H1 (cell line): ENCODE data around the gene MRPL28. TPM values are rescaled to one million over a fixed set of nuclear protein-coding genes. Genes with fewer than 3 reads are reported as not detected.

Source experiments
- CHD2 ChIP-seq: IDR thresholded peaks from 2 replicates; pipeline ENCODE4 v1.6.1; 2012; ENCODE audit warnings: low read length, improper control_type of control experiment
- EZH2 ChIP-seq: fragments of 200-600 bp; sonication (generic); IDR thresholded peaks from 2 replicates; pipeline ENCODE4 v1.7.1; 2012; ENCODE audit warnings: low read depth, mild to moderate bottlenecking, moderate library complexity, low read length, inconsistent platforms; ENCODE audit not compliant: severe bottlenecking
- HDAC2 ChIP-seq, 2 experiments: fragments of 300-600 bp in 1 of 2; sonication (generic) in 1 of 2; IDR thresholded peaks; 2 replicates each; pipeline ENCODE4 v1.6.1; 2011 to 2012; ENCODE audit warnings: low read depth in 2 of 2, low read length in 2 of 2, mild to moderate bottlenecking in 2 of 2, moderate library complexity in 2 of 2, borderline replicate concordance in 1 of 2, inconsistent platforms in 1 of 2
- HDAC6 ChIP-seq: IDR thresholded peaks from one replicate; pipeline ENCODE4 v1.7.1; 2012; ENCODE audit warnings: low read depth, mild to moderate bottlenecking, inconsistent platforms, low read length, moderate library complexity
- KDM5A ChIP-seq: fragments of 200-600 bp; IDR thresholded peaks from 2 replicates; pipeline ENCODE4 v1.7.1; 2012; ENCODE audit warnings: mild to moderate bottlenecking, low read length, inconsistent platforms, mixed read lengths
- NANOG ChIP-seq: IDR thresholded peaks from 2 replicates; pipeline ENCODE4 v1.6.1; 2011; ENCODE audit warnings: low read length, low read depth, mild to moderate bottlenecking, inconsistent platforms; ENCODE audit not compliant: insufficient read depth, poor library complexity, severe bottlenecking
- SAP30 ChIP-seq: fragments of 300-600 bp; sonication (generic); IDR thresholded peaks from 2 replicates; pipeline ENCODE4 v1.7.1; 2012; ENCODE audit warnings: low read length, moderate library complexity, mild to moderate bottlenecking, inconsistent platforms; ENCODE audit not compliant: insufficient read depth, insufficient replicate concordance
- SIX5 ChIP-seq: IDR thresholded peaks from 2 replicates; pipeline ENCODE4 v1.6.1; 2011; ENCODE audit warnings: mild to moderate bottlenecking, low read depth, low read length
- SP1 ChIP-seq: IDR thresholded peaks from 2 replicates; pipeline ENCODE4 v1.6.1; 2011; ENCODE audit warnings: low read depth, low read length
- YY1 ChIP-seq: IDR thresholded peaks from 2 replicates; pipeline ENCODE4 v1.6.1; 2011; ENCODE audit warnings: low read depth, mild to moderate bottlenecking, low read length
- polyA plus RNA-seq, 7 experiments: library from polyadenylated mRNA; depleted of rRNA in 3 of 7; stranded (reverse) in 5 of 7; unstranded in 2 of 7; fragments of >200 nt in 5 of 7; fragments of 200-250 nt in 2 of 7; gene quantifications; 1 replicate in 5 of 7; 2 replicates in 1 of 7; 4 replicates in 1 of 7; pipeline versions ENCODE4 v1.2.1 to v1.2.3, GENCODE V29; 2011 to 2013; ENCODE audit warnings: missing spikeins in 2 of 7, mixed read lengths in 2 of 7
- total RNA-seq: library from RNA; stranded (reverse); fragmentation: NEBNext Ultra II Directional; extraction: Animal tissue kit (Norgen Biotek cat#: 25700); gene quantifications from 2 replicates; pipeline ENCODE4 v1.2.1, GENCODE V29; 2021

MRPL28 gene
- total and polyA plus RNA-seq, 2 of the 8 experiments (the other 6 are each of a cell fraction or from before 2014, with no cell fraction given), result 88.9 to 188 TPM

GRCh38 chr16:347203-347602 is 23.1 kb downstream of the MRPL28 start (continued):
- TF ChIP-seq EZH2 (no peak), SAP30 (no peak), SIX5 (no peak), SP1 (no peak), YY1 (no peak), CHD2 (no peak), HDAC2 (IDR thresholded peaks at IDR 0.05; ENCODE audit: borderline replicate concordance in 1 of 2, low read depth in 2 of 2, low read length in 2 of 2) (no peak), NANOG (no peak), HDAC6 (no peak), KDM5A (no peak)
- TF ChIP-seq, all 59 proteins: peak for 0
